Activated CD8-positive, alpha-beta memory T cell treated with anti-CD3 and anti-CD28 coated beads for 24 hours (primary cell): ENCODE measurements around the gene ACIN1.

ENCODE experiments used
- DNase-seq: peaks from one replicate; pipeline ENCODE4 v3.0.0-alpha.2; 2020

Gene ACIN1

GRCh38 chr14:23104070-23104590 is 9.2 kb upstream of the ACIN1 start:
- DNase-seq = no peak

DNA sequence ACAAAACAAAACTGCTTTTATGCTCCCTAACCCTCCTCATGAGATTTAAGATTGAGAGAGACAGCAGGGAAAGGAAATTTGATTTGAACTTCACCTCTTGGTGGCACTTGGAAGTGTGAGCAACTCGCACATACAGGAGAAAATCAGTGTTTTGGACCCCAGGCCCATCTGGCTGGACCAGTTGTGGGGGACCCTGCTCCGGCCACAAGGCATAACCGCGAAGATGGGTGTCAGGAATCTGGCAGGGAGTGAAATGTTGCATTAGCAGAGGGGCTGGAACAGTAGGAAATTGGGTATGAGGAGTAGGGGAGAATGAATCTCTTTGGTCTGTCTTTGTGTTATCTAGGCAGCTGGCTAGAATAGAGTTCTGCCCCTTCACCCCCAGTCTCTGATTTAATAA is 8.6 kb upstream of the ACIN1 start:
- peak; percentile 9 for DNase-seq

DNA sequence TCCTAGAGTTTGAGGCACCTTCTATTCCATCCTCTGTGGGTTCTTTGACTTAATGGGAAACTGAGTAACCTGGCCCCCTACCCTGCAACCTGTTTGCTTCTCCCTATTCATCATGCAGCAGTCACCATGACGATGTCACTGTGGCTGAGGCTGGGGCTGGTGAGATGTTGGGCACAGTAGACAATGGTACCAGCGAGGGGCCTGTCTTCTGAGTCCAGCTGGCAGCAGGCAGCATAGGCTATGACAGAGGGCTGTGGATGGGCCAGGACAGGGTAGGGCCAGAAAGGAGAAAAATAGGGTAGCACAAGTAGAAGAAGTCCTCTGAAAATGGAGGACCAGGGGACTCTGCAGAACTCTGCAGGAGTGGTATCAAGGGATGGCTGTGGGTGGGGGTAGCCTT is 7.9 kb upstream of the ACIN1 start:
- no peak for DNase-seq

DNA sequence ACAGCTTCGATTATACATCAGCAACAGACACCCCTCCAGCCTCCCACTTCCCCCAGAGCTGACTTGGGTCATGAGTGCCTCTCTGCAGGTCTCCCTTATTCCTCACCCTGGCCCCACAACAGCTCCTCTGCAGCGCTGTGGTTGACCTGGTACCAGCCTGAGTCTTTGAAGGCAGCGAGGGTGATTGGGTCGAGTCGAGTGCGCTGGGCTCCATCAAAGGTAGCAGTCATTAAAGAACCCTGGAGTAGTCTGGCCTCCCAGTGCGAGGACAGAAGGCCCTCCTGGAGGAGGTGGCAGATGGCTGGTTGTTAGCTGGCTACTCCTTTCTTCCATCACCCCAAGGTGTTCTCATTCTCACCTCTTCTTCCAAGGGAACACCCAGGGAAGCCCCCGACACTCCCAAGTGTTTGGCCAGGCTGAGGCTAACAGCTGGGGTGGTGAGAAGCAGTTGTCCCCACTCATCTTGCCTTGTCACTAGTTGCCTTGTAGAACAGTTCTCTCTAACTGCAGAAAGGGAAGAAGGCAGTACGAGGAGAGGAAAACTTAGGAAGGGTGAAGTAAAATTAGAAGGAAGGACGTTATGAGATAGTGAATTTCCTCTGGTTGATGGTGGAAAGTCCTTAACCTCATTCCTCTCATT is 7.2 kb upstream of the ACIN1 start:
- no peak for DNase-seq

GRCh38 chr14:23101213-23101970 is 6.5 kb upstream of the ACIN1 start:
- DNase-seq = peak; percentile 41

- DNase-seq = no peak
These were observed 4.4 kb upstream of the ACIN1 start for GRCh38 chr14:23099212-23099861.

DNA sequence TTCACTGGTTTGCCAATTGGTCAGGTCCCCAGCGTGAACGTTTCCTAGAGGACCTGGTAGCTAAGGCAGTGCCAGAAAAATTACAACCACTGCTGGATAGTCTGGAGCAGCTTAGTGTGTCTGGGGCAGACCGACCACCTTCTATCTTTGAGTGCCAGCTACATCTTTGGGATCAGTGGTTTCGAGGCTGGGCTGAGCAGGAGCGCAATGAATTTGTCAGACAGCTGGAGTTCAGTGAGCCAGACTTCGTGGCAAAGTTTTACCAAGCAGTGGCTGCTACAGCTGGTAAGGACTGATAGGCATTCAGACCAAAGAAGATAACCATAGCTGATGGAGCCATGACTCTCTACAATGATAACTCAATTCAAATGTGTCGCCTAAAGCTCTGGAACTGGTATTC is 2.9 kb upstream of the ACIN1 start:
- peak; percentile 37 for DNase-seq

GRCh38 chr14:23095196-23096108 is 516 bp upstream of the ACIN1 start, which contains the start of gene C14orf119:
Gene C14orf119 (plus strand): TSS chr14:23095505. CDS start chr14:23097659, 2,154 bp downstream.
- peak; percentile 94 for DNase-seq

DNA sequence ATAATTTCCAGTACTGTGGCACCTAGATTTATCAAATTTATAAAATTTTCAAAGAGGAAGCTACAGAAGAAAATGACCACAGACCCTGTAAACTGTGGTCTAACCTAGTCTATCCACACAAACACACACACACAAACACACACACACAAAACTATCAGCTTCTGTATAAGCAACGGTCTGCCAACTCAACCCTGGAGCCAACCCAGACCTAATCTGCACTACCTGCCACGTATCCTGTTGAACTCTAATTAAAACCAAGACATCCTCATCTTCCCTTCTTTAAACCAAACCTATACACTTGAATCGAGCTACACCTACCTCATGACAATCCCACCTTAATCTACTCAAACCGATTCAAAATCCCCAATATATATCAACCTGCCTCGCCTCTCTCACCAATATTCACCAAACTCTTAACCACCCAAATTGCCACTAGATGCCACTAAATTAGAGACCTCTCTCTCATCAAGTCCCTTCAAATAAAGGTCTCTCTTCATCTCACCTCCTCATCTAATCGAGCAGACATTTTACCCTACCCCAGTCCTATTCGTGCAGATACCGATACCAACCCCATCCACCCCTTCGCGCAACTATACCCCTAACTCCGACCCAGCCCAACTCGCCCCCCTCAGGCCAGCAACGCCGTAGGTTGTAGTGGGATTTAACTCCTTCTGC is 808 bp downstream of the ACIN1 start:
- peak; percentile 28 for DNase-seq

GRCh38 chr14:23093526-23093925 is 1.4 kb downstream of the ACIN1 start:
- DNase-seq = no peak

- DNase-seq = no peak
These were observed 1.8 kb downstream of the ACIN1 start for GRCh38 chr14:23093104-23093503.

DNA sequence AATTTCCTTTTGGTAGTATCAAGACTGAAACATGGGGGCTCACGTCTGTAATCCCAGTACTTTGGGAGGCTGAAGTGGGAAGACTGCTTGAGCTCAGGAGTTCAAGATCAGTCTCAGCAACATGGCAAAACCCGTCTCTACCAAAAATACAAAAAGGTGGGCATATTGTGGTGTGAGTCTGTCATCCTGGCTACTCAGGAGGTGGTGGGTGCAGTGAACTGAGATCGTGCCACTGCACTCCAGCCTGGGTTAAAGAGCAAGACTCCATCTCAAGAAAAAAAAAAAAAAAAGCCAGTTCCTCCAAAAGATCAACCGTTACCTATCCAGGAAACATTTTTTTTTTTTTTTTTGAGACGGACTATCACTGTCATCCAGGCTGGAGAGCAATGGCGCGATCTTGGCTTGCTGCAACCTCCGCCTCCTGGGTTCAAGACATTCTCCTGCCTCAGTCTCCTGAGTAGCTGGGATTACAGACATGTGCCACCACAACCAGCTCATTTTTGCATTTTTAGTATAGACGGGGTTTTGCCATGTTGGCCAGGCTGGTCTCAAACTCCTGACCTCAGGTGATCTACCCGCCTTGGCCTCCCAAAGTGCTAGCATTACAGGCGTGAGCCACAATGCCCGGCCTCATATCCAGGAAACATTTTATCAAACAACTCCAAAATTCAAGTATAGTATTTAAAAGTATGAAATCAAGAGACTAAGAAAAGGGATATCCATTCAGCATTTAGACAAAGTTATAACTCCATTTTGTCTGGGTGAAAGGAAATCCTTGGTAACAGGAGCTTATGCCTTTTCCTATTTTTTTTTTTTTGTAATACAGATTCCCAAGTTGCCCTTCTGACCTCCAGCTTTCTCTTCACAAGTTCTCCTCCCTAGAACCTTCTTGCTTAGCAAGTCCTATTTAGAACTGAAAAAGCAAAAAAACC is 3.4 kb downstream of the ACIN1 start:
- DNase-seq = peak; percentile 28

DNA sequence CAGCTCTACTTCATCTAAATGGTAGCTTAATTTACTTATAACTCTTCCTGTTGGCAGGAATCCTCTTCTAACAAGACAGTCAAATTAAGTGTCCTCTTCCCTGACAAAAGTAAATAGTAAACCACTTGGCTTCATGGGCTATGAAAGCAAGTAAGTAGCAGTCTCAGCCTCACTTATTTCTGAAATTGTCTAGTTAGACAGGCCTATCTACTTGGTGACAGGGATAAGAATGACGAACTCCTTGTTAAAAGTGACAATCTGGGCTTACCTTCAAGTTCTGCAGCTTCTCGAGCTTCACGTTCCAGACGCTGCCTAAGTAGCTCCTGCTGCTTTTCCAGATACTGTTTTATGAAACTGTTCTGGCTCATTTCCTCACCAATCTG is 4.7 kb downstream of the ACIN1 start:
- peak; percentile 5 for DNase-seq

DNA sequence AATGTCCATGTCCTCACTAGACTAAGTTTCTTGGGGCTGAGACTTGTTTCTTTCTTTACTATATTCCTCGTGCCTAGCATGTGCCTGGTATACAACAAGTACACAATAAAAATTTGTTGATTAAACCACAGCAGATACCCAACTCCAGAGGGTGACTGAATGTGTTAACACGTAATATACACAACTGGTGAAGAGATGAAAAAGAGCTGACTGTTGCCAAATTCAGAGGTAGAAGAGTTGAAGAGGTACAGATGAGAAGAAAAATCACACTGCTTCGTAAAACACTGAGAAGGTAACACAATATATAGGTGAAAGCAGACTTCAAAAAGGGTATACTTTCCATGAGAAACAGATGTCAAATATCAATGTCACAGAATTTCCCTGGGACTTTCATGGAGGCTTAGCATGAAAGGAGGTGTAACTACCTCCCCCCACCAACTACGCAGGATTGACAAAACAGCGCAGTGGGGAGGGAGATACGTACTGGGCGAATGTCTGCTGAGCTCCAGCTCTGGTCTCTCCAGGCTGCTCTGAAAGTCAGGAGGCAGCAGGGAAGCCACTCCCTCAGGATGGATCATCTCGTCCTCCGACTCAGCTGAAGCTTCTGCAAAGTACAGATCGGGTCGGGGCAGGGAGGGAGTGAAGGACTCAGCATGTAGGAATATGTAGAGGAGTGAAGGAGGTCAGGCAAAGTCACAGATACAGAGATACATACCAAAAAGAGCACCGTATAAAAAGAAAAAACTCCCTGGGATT is 5.3 kb downstream of the ACIN1 start:
- peak; percentile 37 for DNase-seq

DNA sequence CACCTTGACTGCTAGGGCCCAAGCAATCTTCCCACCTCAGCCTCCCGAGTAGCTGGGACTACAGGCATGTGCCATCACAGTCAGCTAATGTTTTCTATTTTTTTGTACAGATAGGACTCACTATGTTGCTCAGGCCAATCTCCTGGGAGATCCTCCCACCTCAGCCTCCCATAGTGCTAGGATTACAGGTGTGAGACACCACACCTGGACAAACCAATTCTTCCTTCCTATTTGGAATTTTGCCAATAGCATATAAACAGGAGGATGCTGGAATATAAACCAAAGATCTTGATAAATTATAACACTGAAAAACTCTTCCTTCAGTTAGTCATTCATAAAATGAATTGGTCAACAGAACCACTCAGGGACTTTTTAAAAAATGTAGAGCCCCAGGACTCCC is 8.4 kb downstream of the ACIN1 start:
- DNase-seq = peak; percentile 42

DNA sequence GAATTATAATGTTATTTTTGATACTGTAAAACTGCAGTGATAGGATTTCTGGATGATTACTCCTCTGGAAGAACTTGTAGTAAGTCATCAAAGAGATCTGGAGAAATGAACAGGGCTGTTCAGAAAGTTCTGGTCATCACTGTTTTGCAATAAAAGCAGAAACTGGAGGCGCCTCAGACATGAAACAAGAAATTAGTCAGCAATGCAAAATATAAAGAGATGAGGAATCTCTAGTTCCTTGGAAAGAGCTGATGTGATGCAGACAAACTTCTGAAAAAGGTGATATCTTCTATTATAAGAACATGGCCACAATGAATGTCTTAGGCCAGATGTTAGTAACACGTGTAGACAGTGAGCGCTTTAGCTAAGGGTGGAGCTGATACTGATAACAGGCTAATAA is 9.5 kb downstream of the ACIN1 start:
- no peak for DNase-seq

DNA sequence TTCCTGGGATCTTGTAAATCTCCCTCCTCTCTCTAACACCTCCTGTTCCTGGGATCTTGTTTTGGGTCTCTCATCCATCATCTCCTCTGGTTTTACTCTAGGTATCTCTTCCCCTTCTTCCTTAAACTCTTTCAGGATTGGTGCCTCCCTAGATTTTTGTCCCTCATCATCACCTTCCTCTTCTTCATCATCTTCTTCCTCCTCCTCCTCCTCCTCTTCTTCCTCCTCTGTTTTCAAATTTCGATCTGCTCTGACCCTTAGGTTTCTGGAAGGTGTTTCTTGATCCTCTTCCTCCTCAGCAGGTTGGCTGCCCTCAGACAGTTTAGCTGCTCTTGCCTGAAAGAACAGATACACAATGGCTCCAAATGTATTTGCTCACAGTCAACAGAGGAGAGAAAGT is 14.5 kb downstream of the ACIN1 start:
- no peak for DNase-seq

- DNase-seq = no peak
These were observed 15.2 kb downstream of the ACIN1 start for GRCh38 chr14:23079716-23080115.

- peak; percentile 42 for DNase-seq
These were observed 16.2 kb downstream of the ACIN1 start for GRCh38 chr14:23078692-23079116.

DNA sequence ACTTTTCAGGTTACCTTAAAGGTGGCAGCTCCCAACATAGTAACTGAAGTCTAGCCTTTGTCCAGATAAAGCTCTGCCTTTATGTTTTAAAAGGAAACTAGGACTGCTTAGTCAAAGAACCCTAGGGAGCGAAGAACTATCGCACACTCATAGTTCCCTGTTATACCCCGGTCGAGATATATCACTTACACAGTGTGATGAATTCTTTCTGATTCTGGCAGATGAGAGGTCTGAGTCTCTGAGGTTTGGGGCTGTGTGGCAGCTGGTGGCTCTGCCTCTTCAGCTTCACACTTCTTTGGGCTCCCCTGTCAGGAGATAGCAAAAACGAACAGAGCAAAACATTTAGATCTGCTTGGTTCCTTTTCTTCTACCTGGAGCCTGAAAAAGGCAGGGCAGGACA is 17.0 kb downstream of the ACIN1 start:
- DNase-seq = peak; percentile 5
